SK-N-DZ (cell line): ENCODE measurements around the gene LRP1B.
"Not testable (repeated sequence)": the region's sequence is repeated elsewhere in the genome, so short reads cannot be mapped to it uniquely, and the experiment has no call there.

Experiments
- DNase-seq: peaks from one replicate; pipeline ENCODE4 v3.0.0-alpha.2; 2015; ENCODE audit warnings: low spot score

LRP1B gene

GRCh38 chr2:140359056-140359771 lies 1771.6 kb downstream of the LRP1B start:
- DNase-seq = peak; percentile 82

- DNase-seq = no peak
Measured at GRCh38 chr2:140356697-140357096, 1774.1 kb downstream of the LRP1B start.

GRCh38 chr2:140355511-140356090 lies 1775.2 kb downstream of the LRP1B start:
- DNase-seq = no peak

- no peak for DNase-seq
Measured at GRCh38 chr2:140354544-140354943, 1776.3 kb downstream of the LRP1B start.

GRCh38 chr2:140353541-140353940 lies 1777.3 kb downstream of the LRP1B start:
- no peak for DNase-seq

GRCh38 chr2:140351692-140352091 lies 1779.1 kb downstream of the LRP1B start:
- no peak for DNase-seq

GRCh38 chr2:140349695-140350094 lies 1781.1 kb downstream of the LRP1B start:
- DNase-seq = no peak

GRCh38 chr2:140348826-140349225 lies 1782.0 kb downstream of the LRP1B start:
- DNase-seq = no peak

- DNase-seq = no peak
Measured at GRCh38 chr2:140344838-140345237, 1786.0 kb downstream of the LRP1B start.

- DNase-seq = not testable (repeated sequence)
Measured at GRCh38 chr2:140344266-140344665, 1786.5 kb downstream of the LRP1B start.

- DNase-seq = peak; percentile 4
Measured at GRCh38 chr2:140338795-140339194, 1792.0 kb downstream of the LRP1B start.

- no peak for DNase-seq
Measured at GRCh38 chr2:140337061-140337460, 1793.8 kb downstream of the LRP1B start.

GRCh38 chr2:140316345-140316744 lies 1814.5 kb downstream of the LRP1B start:
- DNase-seq = no peak

- no peak for DNase-seq
Measured at GRCh38 chr2:140311905-140312304, 1818.9 kb downstream of the LRP1B start.

GRCh38 chr2:140308706-140309105 lies 1822.1 kb downstream of the LRP1B start:
- DNase-seq = no peak

GRCh38 chr2:140307532-140307931 lies 1823.3 kb downstream of the LRP1B start:
- no peak for DNase-seq

- DNase-seq = no peak
Measured at GRCh38 chr2:140295767-140296166, 1835.0 kb downstream of the LRP1B start.

GRCh38 chr2:140288726-140289125 lies 1842.1 kb downstream of the LRP1B start:
- DNase-seq = no peak

- DNase-seq = no peak
Measured at GRCh38 chr2:140288213-140288612, 1842.6 kb downstream of the LRP1B start.

GRCh38 chr2:140286377-140286776 lies 1844.4 kb downstream of the LRP1B start:
- no peak for DNase-seq

- DNase-seq = not testable (repeated sequence)
Measured at GRCh38 chr2:140277344-140277743, 1853.5 kb downstream of the LRP1B start.

GRCh38 chr2:140276661-140277060 lies 1854.2 kb downstream of the LRP1B start:
- no peak for DNase-seq

GRCh38 chr2:140275427-140275826 lies 1855.4 kb downstream of the LRP1B start:
- no peak for DNase-seq
